ENCODE results near the gene CALHM1.

- no peak for TF ChIP-seq EZH2phosphoT487 (IDR thresholded peaks at IDR 0.05; ENCODE audit: insufficient read depth, low read depth)
- no peak for TF ChIP-seq EZH2 (IDR thresholded peaks at IDR 0.05; ENCODE audit: insufficient read depth, poor library complexity, severe bottlenecking)
These were observed 1.5 kb downstream of the CALHM1 start for GRCh38 chr10:103457176-103457712.
